SIG-M5 treated with dmso at 0.1 percent for 504 hours (cell line): Measurements from ENCODE around the gene IDUA.
"Not testable (repeated sequence)": the region's sequence is repeated elsewhere in the genome, so short reads cannot be mapped to it uniquely, and the experiment has no call there.

Source experiments
- DNase-seq: peaks from one replicate; lab custom pipeline; 2025; ENCODE audit not compliant: unreplicated experiment; lab: John Stamatoyannopoulos, UW

Gene IDUA

GRCh38 chr4:999240-999863, 12.5 kb downstream of the IDUA start:
- DNase-seq, result not testable (repeated sequence)

GRCh38 chr4:999882-1000425, 13.1 kb downstream of the IDUA start:
- DNase-seq, result no peak

- DNase-seq, result no peak
Observed at GRCh38 chr4:1000686-1001260, 13.9 kb downstream of the IDUA start.

- no peak for DNase-seq
Observed at GRCh38 chr4:1001561-1002130, 14.8 kb downstream of the IDUA start.

GRCh38 chr4:1002131-1002630, 15.3 kb downstream of the IDUA start:
- DNase-seq, result no peak

GRCh38 chr4:1002631-1003251, 15.9 kb downstream of the IDUA start:
- no peak for DNase-seq

- no peak for DNase-seq
Observed at GRCh38 chr4:1003271-1004070, 16.6 kb downstream of the IDUA start.

- DNase-seq, result no peak
Observed at GRCh38 chr4:1004071-1004418, 17.2 kb downstream of the IDUA start.

GRCh38 chr4:1004557-1005485, 18.0 kb downstream of the IDUA start:
- DNase-seq, result no peak

GRCh38 chr4:1006856-1007255, 20.0 kb downstream of the IDUA start:
- DNase-seq, result no peak

- no peak for DNase-seq
Observed at GRCh38 chr4:1008840-1009541, 22.1 kb downstream of the IDUA start.

GRCh38 chr4:1009542-1010394, 22.9 kb downstream of the IDUA start:
- DNase-seq, result peak; percentile 60

GRCh38 chr4:1010395-1011021, 23.7 kb downstream of the IDUA start:
- DNase-seq, result peak; percentile 90

- DNase-seq, result peak; percentile 77
Observed at GRCh38 chr4:1011022-1011665, 24.3 kb downstream of the IDUA start, which contains the start of gene FGFRL1. FGFRL1 (plus strand) TSS chr4:1011626; CDS start chr4:1012486, 860 bp downstream.

- DNase-seq, result no peak
Observed at GRCh38 chr4:1011666-1012033, 24.8 kb downstream of the IDUA start.

- peak; percentile 11 for DNase-seq
Observed at GRCh38 chr4:1012034-1012739, 25.3 kb downstream of the IDUA start.
